OCI-LY7 (cell line): ENCODE data around the gene DDN. TPM values are rescaled to one million over a fixed set of nuclear protein-coding genes. Genes with fewer than 3 reads are reported as not detected.
A peak's percentile ranks its signal among the peaks of the same experiment; 100 is the strongest.

Experiments used
- BruUV-seq: library from RNA; stranded (reverse); fragments of 400-500 nt; replicated peaks from 2 replicates; lab custom pipeline; 2021; lab: Mats Ljungman, UMichigan
- CTCF ChIA-PET: fragments of 300-600 bp; sonication (Branson Sonifier 250); formaldehyde crosslinking; loops from one replicate; lab custom pipeline; 2022; ENCODE audit warnings: antibody characterized with exemption; ENCODE audit not compliant: unreplicated experiment; lab: Charles Lee
- POLR2A ChIA-PET: fragments of 300-600 bp; sonication (Branson Sonifier 250); formaldehyde crosslinking; loops from one replicate; lab custom pipeline; 2022; ENCODE audit warnings: antibody characterized with exemption; lab: Charles Lee
- DNase-seq: peaks from one replicate; pipeline ENCODE4 v3.0.0-alpha.2; 2015; ENCODE audit warnings: low spot score
- H2AFZ ChIP-seq: fragments of 200-600 bp; sonication (generic), shearing (Covaris generic); 2 replicates; pipeline ENCODE4 v1.6.1; 2014; ENCODE audit warnings: mild to moderate bottlenecking, antibody characterized with exemption, low read length, moderate library complexity
- H3K27ac ChIP-seq: fragments of 200-600 bp; sonication (generic); 2 replicates; pipeline ENCODE4 v1.5.1; 2014; ENCODE audit warnings: mixed run types, low read depth, mild to moderate bottlenecking, moderate library complexity, low read length, inconsistent platforms; ENCODE audit not compliant: poor library complexity, severe bottlenecking
- H3K36me3 ChIP-seq: fragments of 200-600 bp; sonication (generic); 2 replicates; pipeline ENCODE4 v1.6.1; 2014; ENCODE audit warnings: mild to moderate bottlenecking, antibody characterized with exemption, low read length, moderate library complexity, mixed read lengths; ENCODE audit not compliant: insufficient read depth
- H3K4me1 ChIP-seq: fragments of 200-600 bp; sonication (generic); 2 replicates; pipeline ENCODE4 v1.5.1; 2014; ENCODE audit warnings: mild to moderate bottlenecking, low read length; ENCODE audit not compliant: insufficient read depth, poor library complexity, severe bottlenecking
- H3K4me2 ChIP-seq: fragments of 200-600 bp; sonication (generic); 2 replicates; pipeline ENCODE4 v1.6.1; 2014; ENCODE audit warnings: mild to moderate bottlenecking, low read length
- H3K4me3 ChIP-seq: fragments of 200-600 bp; sonication (generic); 2 replicates; pipeline ENCODE4 v1.5.1; 2014; ENCODE audit warnings: mild to moderate bottlenecking, low read depth, low read length; ENCODE audit not compliant: poor library complexity, severe bottlenecking
- H3K79me2 ChIP-seq: fragments of 200-600 bp; sonication (generic); 2 replicates; pipeline ENCODE4 v1.6.1; 2016; ENCODE audit warnings: low read depth, mild to moderate bottlenecking, low read length, moderate library complexity, mixed read lengths; ENCODE audit not compliant: insufficient read depth
- H3K9me2 ChIP-seq: fragments of 200-600 bp; sonication (generic); 2 replicates; pipeline ENCODE4 v1.6.1; 2016; ENCODE audit warnings: mild to moderate bottlenecking, low read length, mixed read lengths; ENCODE audit not compliant: insufficient read depth
- H3K9me3 ChIP-seq: fragments of 200-600 bp; sonication (generic); 2 replicates; pipeline ENCODE4 v1.6.1; 2014; ENCODE audit warnings: mild to moderate bottlenecking, mixed run types, low read length, mixed read lengths
- H4K20me1 ChIP-seq: fragments of 200-600 bp; sonication (generic); 2 replicates; pipeline ENCODE4 v1.6.1; 2014; ENCODE audit warnings: mild to moderate bottlenecking, antibody characterized with exemption, low read length, moderate library complexity, mixed read lengths; ENCODE audit not compliant: insufficient read depth
- CTCF ChIP-seq: fragments of 200-600 bp; sonication (generic); conservative IDR thresholded peaks from 2 replicates; pipeline ENCODE4 v1.5.1; 2014; ENCODE audit warnings: mild to moderate bottlenecking, antibody characterized with exemption, low read length, moderate library complexity, mixed read lengths
- EZH2phosphoT487 ChIP-seq: fragments of 200-600 bp; sonication (generic); IDR thresholded peaks from 2 replicates; pipeline ENCODE4 v1.6.1; 2018; ENCODE audit warnings: low read depth, borderline replicate concordance, mild to moderate bottlenecking, mixed run types, antibody characterized with exemption, low read length, moderate library complexity, mixed read lengths
- intact Hi-C: fragments of 100-400 bp; cut with micrococcal nuclease; formaldehyde crosslinking; loops from one replicate; pipeline ENCODE4 v1.10.0; 2022; ENCODE audit not compliant: unreplicated experiment
- total RNA-seq, 2 experiments: library from RNA; depleted of rRNA in 1 of 2; stranded (reverse); fragments of >200 nt in 1 of 2; shearing (Covaris generic) in 1 of 2; gene quantifications; 2 replicates each; pipeline ENCODE4 v1.2.3, GENCODE V29; 2014 to 2022

DDN gene
- total RNA-seq, 2 experiments from 2014 or later = 0.13 TPM; not detected in 1

- no peaks in the 10 kb centered on the region for H3K9me2 ChIP-seq
- peaks cover 45% of the 10 kb centered on the region for H3K36me3 ChIP-seq
- intact Hi-C loops = loop anchor here (2.0 to 5.0 kb wide), 2 partner anchors 37 to 113 kb away; partner anchors contain the start of gene TUBA1B
- H3K9me3 ChIP-seq = no peaks in the 10 kb centered on the region
- peak overlapping the region; percentile 76 for H3K4me2 ChIP-seq
- peaks cover 6% of the 10 kb centered on the region; the same call in 1 of the 2 replicates for H3K79me2 ChIP-seq
- TF ChIP-seq CTCF (peak; percentile 73), EZH2phosphoT487 (no peak)
- ChIA-PET POLR2A (interaction anchor here (0.6 to 1.6 kb wide), 12 partner anchors 10 to 1621 kb away, joined by 3 to 5 read pairs (median 4); partner anchors contain the start of gene SMARCD1), CTCF (interaction anchor here (0.5 to 1.1 kb wide), 11 partner anchors 11 to 346 kb away, joined by 3 to 16 read pairs (median 4); no protein-coding TSS in a partner anchor)
- peak overlapping the region; percentile 88 for H3K4me3 ChIP-seq
- H3K27ac ChIP-seq = peak overlapping the region; percentile 90
- DNase-seq = peak; percentile 72
- H2AFZ ChIP-seq = no peak overlapping the region; the same call in 1 of the 2 replicates
- H4K20me1 ChIP-seq = no peaks in the 10 kb centered on the region
- H3K4me1 ChIP-seq = peaks cover 24% of the 10 kb centered on the region
- TSS peak; percentile 51 for BruUV-seq
These were observed 20.5 kb upstream of the DDN start for GRCh38 chr12:49019443-49020324.

GRCh38 chr12:49019120-49019430, 19.9 kb upstream of the DDN start:
- peak overlapping the region; percentile 88 for H3K4me3 ChIP-seq
- H3K4me1 ChIP-seq = peaks cover 24% of the 10 kb centered on the region
- TSS peak; percentile 99 for BruUV-seq
- no peaks in the 10 kb centered on the region for H3K9me2 ChIP-seq
- intact Hi-C loops = loop anchor here (2.0 to 5.0 kb wide), 2 partner anchors 38 to 113 kb away; partner anchors contain the start of gene TUBA1B
- H3K9me3 ChIP-seq = no peaks in the 10 kb centered on the region
- H3K79me2 ChIP-seq = peaks cover 6% of the 10 kb centered on the region; the same call in 1 of the 2 replicates
- H3K36me3 ChIP-seq = peaks cover 39% of the 10 kb centered on the region
- no peak for TF ChIP-seq EZH2phosphoT487
- TF ChIP-seq CTCF = no peak
- H3K27ac ChIP-seq = peak overlapping the region; percentile 90
- DNase-seq = no peak
- H4K20me1 ChIP-seq = no peaks in the 10 kb centered on the region
- peak overlapping the region; percentile 46; the same call in 1 of the 2 replicates for H2AFZ ChIP-seq
- ChIA-PET POLR2A (interaction anchor here (0.6 to 1.6 kb wide), 4 partner anchors 11 to 1621 kb away, joined by 3 to 5 read pairs (median 4); no protein-coding TSS in a partner anchor), CTCF (no interaction called here)
- peak overlapping the region; percentile 76 for H3K4me2 ChIP-seq
